Stimulated activated CD8-positive, alpha-beta memory T cell treated with anti-CD3 and anti-CD28 coated beads, Interleukin-15, amount 100 ng/mL, for 1 hour (primary cell): ENCODE measurements around the gene TCP11L2.

Source experiments
- DNase-seq: peaks from one replicate; pipeline ENCODE4 v3.0.0-alpha.2; 2020; ENCODE audit warnings: low read depth

The TCP11L2 gene

GRCh38 chr12:106302401-106303201 lies at the start of gene TCP11L2:
Gene TCP11L2 (plus strand): TSS chr12:106302733. CDS start chr12:106311076, 8,343 bp downstream.
- DNase-seq: peak; percentile 82

- no peak for DNase-seq
Observed at GRCh38 chr12:106254724-106255123, 47.8 kb upstream of the TCP11L2 start.

GRCh38 chr12:106255493-106255892 lies 47.0 kb upstream of the TCP11L2 start:
- no peak for DNase-seq

GRCh38 chr12:106255952-106256351 lies 46.6 kb upstream of the TCP11L2 start:
- no peak for DNase-seq

- DNase-seq: no peak
Observed at GRCh38 chr12:106256524-106256923, 46.0 kb upstream of the TCP11L2 start.

- DNase-seq: no peak
Observed at GRCh38 chr12:106258226-106258625, 44.3 kb upstream of the TCP11L2 start.

- no peak for DNase-seq
Observed at GRCh38 chr12:106258935-106259334, 43.6 kb upstream of the TCP11L2 start.

GRCh38 chr12:106265116-106265515 lies 37.4 kb upstream of the TCP11L2 start:
- no peak for DNase-seq

- DNase-seq: no peak
Observed at GRCh38 chr12:106267535-106267934, 35.0 kb upstream of the TCP11L2 start.

- DNase-seq: no peak
Observed at GRCh38 chr12:106269150-106269771, 33.3 kb upstream of the TCP11L2 start.

- no peak for DNase-seq
Observed at GRCh38 chr12:106271575-106272505, 30.7 kb upstream of the TCP11L2 start.

- DNase-seq: no peak
Observed at GRCh38 chr12:106273491-106273890, 29.0 kb upstream of the TCP11L2 start.

GRCh38 chr12:106274012-106274411 lies 28.5 kb upstream of the TCP11L2 start:
- DNase-seq: no peak

- DNase-seq: no peak
Observed at GRCh38 chr12:106274575-106275121, 27.9 kb upstream of the TCP11L2 start.

- DNase-seq: no peak
Observed at GRCh38 chr12:106275458-106275857, 27.1 kb upstream of the TCP11L2 start.

- DNase-seq: no peak
Observed at GRCh38 chr12:106276032-106276740, 26.3 kb upstream of the TCP11L2 start.

GRCh38 chr12:106280106-106280505 lies 22.4 kb upstream of the TCP11L2 start:
- DNase-seq: no peak

- no peak for DNase-seq
Observed at GRCh38 chr12:106281056-106281782, 21.3 kb upstream of the TCP11L2 start.

GRCh38 chr12:106281804-106282203 lies 20.7 kb upstream of the TCP11L2 start:
- no peak for DNase-seq

GRCh38 chr12:106282457-106283097 lies 20.0 kb upstream of the TCP11L2 start:
- peak; percentile 23 for DNase-seq
